Measurements from ENCODE around the gene PEAK3. TPM values are rescaled to one million over a fixed set of nuclear protein-coding genes. Genes with fewer than 3 reads are reported as not detected.

Gene PEAK3
- total RNA-seq, 1 donor from 2014 or later = 0.77 TPM

GRCh38 chr19:2328401-2329148 lies 46.6 kb upstream of the PEAK3 start, which contains the start of the genes LSM7 and SPPL2B:
TSS of gene LSM7 (minus strand) at chr19:2328586. CDS start at chr19:2328566, 20 bp downstream.
TSS of gene SPPL2B (plus strand) at chr19:2328684. CDS start at chr19:2328710, 26 bp downstream.
- peaks cover 68% of the 10 kb centered on the region for H3K4me1 ChIP-seq
- H3K4me3 ChIP-seq = peak within 1 kb of the TSS; percentile 97
- intact Hi-C loops (cut with micrococcal nuclease) = no loop called here
- peak within 1 kb of the TSS; percentile 88 for H3K27ac ChIP-seq (replicated peaks)
- no peak for TF ChIP-seq CTCF (IDR thresholded peaks at IDR 0.05; ENCODE audit: borderline replicate concordance)
- H3K9me3 ChIP-seq (replicated peaks) = no peaks in the 10 kb centered on the region
- H3K27me3 ChIP-seq (ENCODE audit: low read depth) = no peaks in the 10 kb centered on the region
- H3K36me3 ChIP-seq = peaks cover 13% of the 10 kb centered on the region
- peak; percentile 90 for DNase-seq

GRCh38 chr19:2327773-2328400 lies 45.9 kb upstream of the PEAK3 start:
- peak overlapping the region; percentile 88 for H3K27ac ChIP-seq (replicated peaks)

GRCh38 chr19:2326699-2327360 lies 44.9 kb upstream of the PEAK3 start:
- no peak for DNase-seq
- Histone ChIP-seq H3K36me3 (peaks cover 23% of the 10 kb centered on the region), H3K9me3 (replicated peaks) (no peaks in the 10 kb centered on the region), H3K4me1 (peaks cover 54% of the 10 kb centered on the region), H3K27me3 (ENCODE audit: low read depth) (no peaks in the 10 kb centered on the region), H3K27ac (replicated peaks) (no peak overlapping the region), H3K4me3 (peak overlapping the region; percentile 97)
- intact Hi-C loops (cut with micrococcal nuclease) = no loop called here
- TF ChIP-seq CTCF (IDR thresholded peaks at IDR 0.05; ENCODE audit: borderline replicate concordance) = no peak

More at GRCh38 chr19:2327773-2328400, 45.9 kb upstream of the PEAK3 start:
- no peak for DNase-seq
- intact Hi-C loops (cut with micrococcal nuclease) = no loop called here
- Histone ChIP-seq H3K9me3 (replicated peaks) (no peaks in the 10 kb centered on the region), H3K4me3 (peak overlapping the region; percentile 97), H3K4me1 (peaks cover 63% of the 10 kb centered on the region), H3K27me3 (ENCODE audit: low read depth) (no peaks in the 10 kb centered on the region), H3K36me3 (peaks cover 20% of the 10 kb centered on the region)
- TF ChIP-seq CTCF (IDR thresholded peaks at IDR 0.05; ENCODE audit: borderline replicate concordance) = no peak

- DNase-seq = no peak
- H3K36me3 ChIP-seq = peaks cover 23% of the 10 kb centered on the region
- H3K27ac ChIP-seq (replicated peaks) = no peak overlapping the region
- intact Hi-C loops (cut with micrococcal nuclease) = no loop called here
- peaks cover 40% of the 10 kb centered on the region for H3K4me1 ChIP-seq
- no peak overlapping the region for H3K4me3 ChIP-seq
- TF ChIP-seq CTCF (IDR thresholded peaks at IDR 0.05; ENCODE audit: borderline replicate concordance) = no peak
- H3K27me3 ChIP-seq (ENCODE audit: low read depth) = no peaks in the 10 kb centered on the region
- H3K9me3 ChIP-seq (replicated peaks) = no peaks in the 10 kb centered on the region
Observed at GRCh38 chr19:2325281-2326046, 43.5 kb upstream of the PEAK3 start.

Measured in left ventricle myocardium inferior (tissue), 1 donor.